ENCODE measurements around the gene TEX29.

Gene TEX29

GRCh38 chr13:111338841-111339240 lies 18.4 kb downstream of the TEX29 start:
- no peak overlapping the region for H3K4me3 ChIP-seq (ENCODE audit: insufficient read depth, low read length, poor library complexity, severe bottlenecking)
- 0 out of 2 replicates have a peak, but pooled peaks cover 6% of the 10 kb centered on the region for H3K9me3 ChIP-seq (ENCODE audit: insufficient read depth, low read length)
- TF ChIP-seq, protein P1, sequence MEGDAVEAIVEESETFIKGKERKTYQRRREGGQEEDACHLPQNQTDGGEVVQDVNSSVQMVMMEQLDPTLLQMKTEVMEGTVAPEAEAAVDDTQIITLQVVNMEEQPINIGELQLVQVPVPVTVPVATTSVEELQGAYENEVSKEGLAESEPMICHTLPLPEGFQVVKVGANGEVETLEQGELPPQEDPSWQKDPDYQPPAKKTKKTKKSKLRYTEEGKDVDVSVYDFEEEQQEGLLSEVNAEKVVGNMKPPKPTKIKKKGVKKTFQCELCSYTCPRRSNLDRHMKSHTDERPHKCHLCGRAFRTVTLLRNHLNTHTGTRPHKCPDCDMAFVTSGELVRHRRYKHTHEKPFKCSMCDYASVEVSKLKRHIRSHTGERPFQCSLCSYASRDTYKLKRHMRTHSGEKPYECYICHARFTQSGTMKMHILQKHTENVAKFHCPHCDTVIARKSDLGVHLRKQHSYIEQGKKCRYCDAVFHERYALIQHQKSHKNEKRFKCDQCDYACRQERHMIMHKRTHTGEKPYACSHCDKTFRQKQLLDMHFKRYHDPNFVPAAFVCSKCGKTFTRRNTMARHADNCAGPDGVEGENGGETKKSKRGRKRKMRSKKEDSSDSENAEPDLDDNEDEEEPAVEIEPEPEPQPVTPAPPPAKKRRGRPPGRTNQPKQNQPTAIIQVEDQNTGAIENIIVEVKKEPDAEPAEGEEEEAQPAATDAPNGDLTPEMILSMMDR (IDR thresholded peaks at IDR 0.05; ENCODE audit: insufficient read depth, low read length, poor library complexity, severe bottlenecking) = no peak
- TF ChIP-seq EZH2phosphoT487 (conservative IDR thresholded peaks at IDR 0.05; ENCODE audit: low read length) = no peak
- no peaks in the 10 kb centered on the region for H3K27me3 ChIP-seq (ENCODE audit: low read length)
- no peaks in the 10 kb centered on the region for H3K36me3 ChIP-seq (ENCODE audit: low read length)
- no peak overlapping the region for H3K4me2 ChIP-seq (ENCODE audit: low read depth, low read length, poor library complexity, severe bottlenecking)
- H3K79me2 ChIP-seq (ENCODE audit: insufficient read depth, low read length) = no peaks in the 10 kb centered on the region
- H3K9me2 ChIP-seq (replicated peaks; ENCODE audit: insufficient read depth, low read length) = no peaks in the 10 kb centered on the region
- no peak overlapping the region for H2AFZ ChIP-seq (ENCODE audit: low read depth, low read length, severe bottlenecking)
- no peaks in the 10 kb centered on the region for H3F3A ChIP-seq (ENCODE audit: insufficient read depth)
- H4K20me1 ChIP-seq (ENCODE audit: low read depth, low read length) = no peaks in the 10 kb centered on the region
- H3K9ac ChIP-seq (ENCODE audit: low read length) = no peak overlapping the region
- no peak overlapping the region for H3K27ac ChIP-seq (ENCODE audit: low read depth, low read length)

- Histone ChIP-seq H2AFZ (ENCODE audit: low read depth, low read length, severe bottlenecking) (no peak overlapping the region), H3K9me3 (ENCODE audit: insufficient read depth, low read length) (no peaks in the 10 kb centered on the region)
- TF ChIP-seq, protein P1 (IDR thresholded peaks at IDR 0.05; ENCODE audit: insufficient read depth, low read length, poor library complexity, severe bottlenecking) = no peak
- TF ChIP-seq EZH2phosphoT487 (conservative IDR thresholded peaks at IDR 0.05; ENCODE audit: low read length) = no peak
Measured at GRCh38 chr13:111339366-111340143, 19.1 kb downstream of the TEX29 start.

DNA sequence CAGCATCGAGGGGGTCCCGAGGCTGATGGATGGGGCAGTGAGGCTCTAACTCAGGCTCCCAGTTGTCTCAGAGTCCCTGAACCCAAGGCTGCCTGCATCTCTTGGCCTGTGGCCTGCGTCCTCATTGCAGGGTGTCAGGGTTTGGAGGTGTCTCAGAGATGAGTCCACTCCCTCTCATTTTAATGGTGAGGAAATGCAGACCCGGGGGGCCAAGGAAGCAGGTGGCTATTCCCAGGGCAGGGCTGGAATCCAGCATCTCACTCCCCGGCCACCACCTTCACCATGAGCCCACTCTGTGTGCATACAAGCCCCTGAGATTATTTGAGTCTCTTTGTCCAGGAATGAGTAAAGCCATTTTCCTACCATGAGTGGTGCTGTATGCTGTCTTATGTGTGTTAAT lies 21.4 kb downstream of the TEX29 start:
- Histone ChIP-seq H3K27me3 (ENCODE audit: low read length) (no peaks in the 10 kb centered on the region), H3F3A (ENCODE audit: insufficient read depth) (no peaks in the 10 kb centered on the region), H3K36me3 (ENCODE audit: low read length) (no peaks in the 10 kb centered on the region), H3K9ac (ENCODE audit: low read length) (no peak overlapping the region), H3K27ac (ENCODE audit: low read depth, low read length) (no peak overlapping the region), H3K4me2 (ENCODE audit: low read depth, low read length, poor library complexity, severe bottlenecking) (no peak overlapping the region), H3K4me3 (ENCODE audit: insufficient read depth, low read length, poor library complexity, severe bottlenecking) (no peak overlapping the region), H4K20me1 (ENCODE audit: low read depth, low read length) (no peaks in the 10 kb centered on the region), H3K79me2 (ENCODE audit: insufficient read depth, low read length) (no peaks in the 10 kb centered on the region), H3K9me2 (replicated peaks; ENCODE audit: insufficient read depth, low read length) (no peaks in the 10 kb centered on the region), H3K9me3 (ENCODE audit: insufficient read depth, low read length) (no peaks in the 10 kb centered on the region), H2AFZ (ENCODE audit: low read depth, low read length, severe bottlenecking) (no peak overlapping the region)
- TF ChIP-seq EZH2phosphoT487 (conservative IDR thresholded peaks at IDR 0.05; ENCODE audit: low read length) = no peak
- TF ChIP-seq, protein P1 (IDR thresholded peaks at IDR 0.05; ENCODE audit: insufficient read depth, low read length, poor library complexity, severe bottlenecking) = no peak

More at GRCh38 chr13:111339366-111340143, 19.1 kb downstream of the TEX29 start:
- no peaks in the 10 kb centered on the region for H3K27me3 ChIP-seq (ENCODE audit: low read length)
- H3K4me3 ChIP-seq (ENCODE audit: insufficient read depth, low read length, poor library complexity, severe bottlenecking) = no peak overlapping the region
- no peak overlapping the region for H3K27ac ChIP-seq (ENCODE audit: low read depth, low read length)
- no peak overlapping the region for H3K4me2 ChIP-seq (ENCODE audit: low read depth, low read length, poor library complexity, severe bottlenecking)
- H3K9me2 ChIP-seq (replicated peaks; ENCODE audit: insufficient read depth, low read length) = no peaks in the 10 kb centered on the region
- H3K79me2 ChIP-seq (ENCODE audit: insufficient read depth, low read length) = no peaks in the 10 kb centered on the region
- no peaks in the 10 kb centered on the region for H3K36me3 ChIP-seq (ENCODE audit: low read length)
- no peak overlapping the region for H3K9ac ChIP-seq (ENCODE audit: low read length)
- H4K20me1 ChIP-seq (ENCODE audit: low read depth, low read length) = no peaks in the 10 kb centered on the region
- H3F3A ChIP-seq (ENCODE audit: insufficient read depth) = no peaks in the 10 kb centered on the region

Data from SU-DHL-6 (cell line).